Tibial nerve (tissue), 4 donors: ENCODE data around the gene MMP17.

ENCODE experiments used
- EP300 ChIP-seq, 2 donors: sonication (generic); formaldehyde crosslinking; IDR thresholded peaks; one replicate each; pipeline ENCODE4 v1.6.1; 2017; ENCODE audit warnings: antibody characterized with exemption in 2 of 2, mild to moderate bottlenecking in 1 of 2
- POLR2A ChIP-seq, 2 donors: fragments of 450-650 bp; IDR thresholded peaks; one replicate each; pipeline ENCODE4 v1.6.1; 2017; ENCODE audit warnings: antibody characterized with exemption in 2 of 2, mild to moderate bottlenecking in 2 of 2, moderate library complexity in 2 of 2
- TF ChIP-seq, protein P1 (sequence below), 5 experiments: fragments of 200-600 bp in 3 of 5; fragments of 450-650 bp in 2 of 5; sonication (generic) in 3 of 5; IDR thresholded peaks; one replicate each; pipeline ENCODE4 v1.5.1; 2016 to 2019; ENCODE audit warnings: antibody characterized with exemption in 5 of 5, mild to moderate bottlenecking in 3 of 5, moderate library complexity in 2 of 5

DNA sequence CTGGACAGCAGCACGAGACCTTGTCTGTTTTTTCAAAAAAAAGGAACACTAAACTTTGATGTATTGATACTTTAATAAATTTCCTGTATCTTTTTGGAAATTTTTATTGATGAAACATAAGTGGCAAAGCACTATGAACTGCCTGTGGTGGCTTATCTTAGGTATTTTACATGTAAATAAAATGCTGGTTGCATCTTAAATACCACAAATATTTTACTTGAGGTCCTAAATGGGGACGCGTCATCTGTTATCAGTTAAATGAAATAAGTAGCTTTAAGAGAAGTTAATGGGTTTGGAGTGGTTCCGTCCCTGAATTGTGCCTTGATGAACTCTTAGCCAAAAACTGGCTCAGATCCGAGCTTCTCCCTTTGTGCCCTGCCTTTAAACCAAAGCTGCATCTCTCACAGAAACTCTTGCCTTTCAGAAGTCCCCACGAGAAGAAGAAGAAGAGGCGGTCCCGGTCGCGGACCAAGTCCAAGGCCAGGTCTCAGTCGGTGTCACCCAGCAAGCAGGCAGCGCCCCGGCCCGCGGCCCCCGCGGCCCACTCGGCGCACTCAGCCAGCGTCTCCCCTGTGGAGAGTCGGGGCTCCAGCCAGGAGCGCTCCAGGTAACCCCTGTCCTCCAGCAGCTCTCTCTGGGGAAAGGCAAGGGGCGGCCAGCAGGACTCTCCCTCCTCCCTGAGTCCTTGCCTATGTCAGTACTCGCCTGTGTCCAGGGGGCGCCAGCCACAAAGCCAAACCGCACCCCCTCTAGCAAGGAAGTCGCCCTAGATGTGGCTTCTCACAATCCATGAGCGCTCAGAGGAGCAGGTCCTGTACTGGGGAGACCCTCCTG is 31.2 kb upstream of the MMP17 start:
- TF ChIP-seq, protein P1, sequence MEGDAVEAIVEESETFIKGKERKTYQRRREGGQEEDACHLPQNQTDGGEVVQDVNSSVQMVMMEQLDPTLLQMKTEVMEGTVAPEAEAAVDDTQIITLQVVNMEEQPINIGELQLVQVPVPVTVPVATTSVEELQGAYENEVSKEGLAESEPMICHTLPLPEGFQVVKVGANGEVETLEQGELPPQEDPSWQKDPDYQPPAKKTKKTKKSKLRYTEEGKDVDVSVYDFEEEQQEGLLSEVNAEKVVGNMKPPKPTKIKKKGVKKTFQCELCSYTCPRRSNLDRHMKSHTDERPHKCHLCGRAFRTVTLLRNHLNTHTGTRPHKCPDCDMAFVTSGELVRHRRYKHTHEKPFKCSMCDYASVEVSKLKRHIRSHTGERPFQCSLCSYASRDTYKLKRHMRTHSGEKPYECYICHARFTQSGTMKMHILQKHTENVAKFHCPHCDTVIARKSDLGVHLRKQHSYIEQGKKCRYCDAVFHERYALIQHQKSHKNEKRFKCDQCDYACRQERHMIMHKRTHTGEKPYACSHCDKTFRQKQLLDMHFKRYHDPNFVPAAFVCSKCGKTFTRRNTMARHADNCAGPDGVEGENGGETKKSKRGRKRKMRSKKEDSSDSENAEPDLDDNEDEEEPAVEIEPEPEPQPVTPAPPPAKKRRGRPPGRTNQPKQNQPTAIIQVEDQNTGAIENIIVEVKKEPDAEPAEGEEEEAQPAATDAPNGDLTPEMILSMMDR (IDR thresholded peaks at IDR 0.05): no peak
- TF ChIP-seq POLR2A (IDR thresholded peaks at IDR 0.05) (no peak), EP300 (IDR thresholded peaks at IDR 0.05) (no peak)
